Kidney epithelial cell (primary cell): ENCODE data around the gene WDR86. TPM values are rescaled to one million over a fixed set of nuclear protein-coding genes. Genes with fewer than 3 reads are reported as not detected.

Experiments
- DNase-seq: peaks from one replicate; pipeline ENCODE4 v3.0.0-alpha.2; 2010; ENCODE audit warnings: low read depth
- H3K27me3 ChIP-seq: 2 replicates; pipeline ENCODE4 v1.6.0; 2011; ENCODE audit warnings: low read length; ENCODE audit not compliant: control insufficient read depth, insufficient read depth
- H3K36me3 ChIP-seq: 2 replicates; pipeline ENCODE4 v1.5.1; 2011; ENCODE audit warnings: low read length; ENCODE audit not compliant: control insufficient read depth, insufficient read depth
- H3K4me3 ChIP-seq: 2 replicates; pipeline ENCODE4 v1.5.1; 2011; ENCODE audit warnings: low read depth, mild to moderate bottlenecking, control low read depth, low read length
- CTCF ChIP-seq: IDR thresholded peaks from 2 replicates; pipeline ENCODE4 v1.5.1; 2011; ENCODE audit warnings: mild to moderate bottlenecking, moderate library complexity, low read length, control low read depth, inconsistent platforms; ENCODE audit not compliant: insufficient read depth, poor library complexity, severe bottlenecking
- total RNA-seq: library from RNA; depleted of rRNA; stranded (reverse); fragments of >200 nt; gene quantifications from 2 replicates; pipeline ENCODE4 v1.2.3, GENCODE V29; 2015

The WDR86 gene
- total RNA-seq, 1 donor from 2014 or later = 19.6 TPM

- TF ChIP-seq CTCF = no peak
- DNase-seq = no peak
- peaks cover 17% of the 10 kb centered on the region for H3K27me3 ChIP-seq
These were observed 33.1 kb upstream of the WDR86 start for GRCh38 chr7:151442776-151443496.

GRCh38 chr7:151440799-151441445 lies 31.1 kb upstream of the WDR86 start:
- no peak for TF ChIP-seq CTCF
- Histone ChIP-seq H3K4me3 (no peak overlapping the region), H3K36me3 (no peaks in the 10 kb centered on the region), H3K27me3 (peaks cover 17% of the 10 kb centered on the region)
- DNase-seq = no peak

More at GRCh38 chr7:151442776-151443496, 33.1 kb upstream of the WDR86 start:
- Histone ChIP-seq H3K36me3 (no peaks in the 10 kb centered on the region), H3K4me3 (no peak overlapping the region)

GRCh38 chr7:151439855-151440798 lies 30.3 kb upstream of the WDR86 start, which contains the start of gene CRYGN:
Gene CRYGN (minus strand): TSS chr7:151440141. CDS start chr7:151439917, 224 bp downstream.
- Histone ChIP-seq H3K36me3 (no peaks in the 10 kb centered on the region), H3K27me3 (peaks cover 17% of the 10 kb centered on the region), H3K4me3 (peak within 1 kb of the TSS; percentile 28)
- DNase-seq = no peak
- no peak for TF ChIP-seq CTCF

GRCh38 chr7:151438864-151439601 lies 29.2 kb upstream of the WDR86 start:
- Histone ChIP-seq H3K4me3 (no peak overlapping the region), H3K27me3 (peaks cover 17% of the 10 kb centered on the region), H3K36me3 (no peaks in the 10 kb centered on the region)
- DNase-seq = no peak
- no peak for TF ChIP-seq CTCF

- no peak for DNase-seq
- Histone ChIP-seq H3K36me3 (no peaks in the 10 kb centered on the region), H3K4me3 (no peak overlapping the region), H3K27me3 (peaks cover 18% of the 10 kb centered on the region)
- no peak for TF ChIP-seq CTCF
These were observed 28.2 kb upstream of the WDR86 start for GRCh38 chr7:151437866-151438516.
